ENCODE measurements around the gene SNX32.
"Not testable (repeated sequence)": the region's sequence is repeated elsewhere in the genome, so short reads cannot be mapped to it uniquely, and the experiment has no call there.

Gene SNX32

DNA sequence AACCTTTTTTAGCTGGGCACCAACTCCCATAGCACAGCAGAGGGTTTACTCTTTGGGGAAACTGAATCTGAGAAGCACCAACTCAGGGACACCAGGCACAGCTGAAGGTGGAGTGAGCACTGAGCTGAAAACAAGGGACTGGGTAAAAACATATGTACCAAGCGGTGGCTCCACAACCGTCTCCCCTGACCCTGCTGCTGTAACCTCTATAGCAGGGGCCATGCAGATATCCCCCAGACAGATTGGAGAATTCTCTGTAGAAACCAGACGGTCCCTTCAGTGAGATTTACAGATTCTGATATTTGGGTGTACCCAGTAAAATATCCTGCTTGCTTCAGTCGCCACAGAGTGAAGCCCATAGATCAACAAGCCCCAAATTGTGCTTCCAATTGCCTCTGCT, 4.3 kb upstream of the SNX32 start:
- DNase-seq = no peak

DNA sequence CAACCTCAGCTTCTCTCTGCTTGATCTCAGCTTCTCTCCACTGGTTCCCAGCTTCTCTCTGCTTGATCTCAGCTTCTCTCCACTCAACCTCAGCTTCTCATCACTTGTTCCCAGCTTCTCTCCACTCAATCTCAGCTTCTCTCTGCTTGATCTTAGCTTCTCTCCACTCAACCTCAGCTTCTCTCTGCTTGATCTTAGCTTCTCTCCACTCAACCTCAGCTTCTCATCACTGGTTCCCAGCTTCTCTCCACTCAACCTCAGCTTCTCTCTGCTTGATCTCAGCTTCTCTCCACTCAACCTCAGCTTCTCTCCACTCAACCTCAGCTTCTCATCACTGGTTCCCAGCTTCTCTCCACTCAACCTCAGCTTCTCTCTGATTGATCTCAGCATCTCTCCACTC, 1.5 kb upstream of the SNX32 start:
- not testable (repeated sequence) for DNase-seq

DNA sequence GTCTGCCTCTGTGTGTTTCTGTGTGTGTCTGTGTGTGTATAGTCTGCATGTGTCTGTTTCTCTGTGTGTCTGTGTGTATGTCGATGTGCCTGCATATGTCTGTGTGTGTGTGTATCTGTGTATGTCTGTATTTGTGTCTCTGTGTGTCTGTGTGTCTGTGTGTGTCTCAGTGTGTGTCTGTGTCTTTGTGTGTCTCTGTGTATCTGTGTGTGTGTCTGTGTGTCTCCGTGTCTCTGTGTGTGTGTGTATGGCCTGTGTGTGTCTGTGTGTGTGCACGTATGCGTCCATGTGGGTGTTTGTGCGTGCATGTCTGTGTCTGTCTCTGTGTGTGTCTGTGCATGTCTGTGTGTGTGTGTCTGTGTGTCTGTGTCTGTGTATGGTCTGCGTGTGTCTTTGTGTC, 439 bp downstream of the SNX32 start:
- no peak for DNase-seq

DNA sequence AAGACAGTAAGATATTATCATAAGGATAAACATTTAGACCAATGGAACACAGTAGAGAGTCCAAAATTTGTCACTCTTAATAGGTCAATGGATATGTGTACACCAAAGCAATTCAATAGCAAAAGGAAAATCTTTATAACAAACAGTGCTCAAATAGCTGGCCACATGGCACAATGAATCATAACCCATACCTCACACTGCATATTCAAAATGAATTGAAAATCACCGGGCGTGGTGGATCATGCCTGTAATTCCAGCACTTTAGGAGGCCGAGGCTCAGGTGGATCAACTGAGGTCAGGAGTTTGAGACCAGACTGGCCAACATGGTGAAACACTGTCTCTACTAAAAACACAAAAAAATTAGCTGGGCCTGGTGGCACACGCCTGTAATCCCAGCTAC, 8.4 kb downstream of the SNX32 start:
- DNase-seq = no peak

DNA sequence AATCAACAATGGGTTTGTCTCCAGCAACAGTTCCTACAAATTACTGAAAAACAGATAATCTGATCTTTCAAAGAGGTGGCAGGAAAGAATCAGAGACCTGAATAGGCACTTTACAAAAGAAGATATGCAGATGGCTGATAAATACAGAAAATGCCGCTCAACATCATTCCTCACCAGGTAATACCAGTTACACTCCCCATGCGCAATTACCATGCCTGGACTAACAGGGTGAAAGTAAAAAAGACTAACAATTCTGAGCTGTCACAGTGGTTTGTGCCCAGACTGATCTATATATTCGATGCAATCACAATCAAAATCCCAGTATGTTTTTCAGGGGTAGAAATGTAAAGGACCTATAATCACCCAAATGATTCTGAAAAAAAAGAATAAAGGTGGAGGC, 10.0 kb downstream of the SNX32 start:
- no peak for DNase-seq

DNA sequence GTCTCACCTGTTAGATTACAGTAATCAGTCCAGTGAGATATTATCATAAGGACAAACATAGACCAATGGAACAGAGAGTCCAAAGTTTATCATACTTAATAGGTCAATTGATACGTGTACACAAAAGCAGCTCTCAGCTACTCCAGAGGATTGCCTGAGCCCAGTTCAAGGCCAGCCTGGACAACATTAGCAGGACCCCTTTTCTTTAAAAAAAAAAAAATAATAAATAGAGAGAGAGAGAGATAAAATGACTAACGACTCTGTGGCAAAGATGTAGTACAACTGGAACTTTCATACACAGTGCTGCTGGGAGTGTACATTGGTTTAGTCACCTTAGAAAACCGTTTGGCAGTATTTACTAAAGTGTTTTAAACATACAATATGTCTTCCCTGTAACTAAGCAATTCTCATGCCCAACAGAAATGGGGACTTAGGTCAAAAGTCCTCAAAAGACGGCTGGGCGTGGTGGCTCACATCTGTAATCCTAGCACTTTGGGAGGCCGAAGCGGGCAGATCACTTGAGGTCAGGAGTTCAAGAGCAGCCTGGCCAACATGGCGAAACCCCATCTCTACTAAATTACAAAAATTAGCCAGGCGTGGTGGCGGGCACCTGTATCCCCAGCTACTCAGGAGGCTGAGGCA, 10.6 kb downstream of the SNX32 start:
- DNase-seq = no peak

DNA sequence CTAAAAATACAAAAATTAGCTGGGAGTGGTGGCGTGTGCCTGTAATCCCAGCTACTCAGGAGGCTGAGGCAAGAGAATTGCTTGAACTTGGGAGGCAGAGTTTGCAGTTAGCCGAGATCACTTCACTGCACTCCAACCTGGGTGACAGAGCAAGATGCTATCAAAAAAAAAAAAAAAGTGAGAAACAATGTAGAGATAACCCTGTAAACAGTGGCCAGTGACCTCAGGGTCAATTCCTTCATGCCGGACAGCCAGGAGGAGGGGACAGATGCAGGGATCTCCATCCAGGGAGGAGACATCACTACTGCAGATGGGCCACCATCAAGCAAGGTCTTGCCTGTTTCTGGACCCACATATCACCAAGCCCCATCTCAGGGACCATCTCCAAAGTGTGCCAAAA, 14.0 kb downstream of the SNX32 start:
- DNase-seq = no peak

DNA sequence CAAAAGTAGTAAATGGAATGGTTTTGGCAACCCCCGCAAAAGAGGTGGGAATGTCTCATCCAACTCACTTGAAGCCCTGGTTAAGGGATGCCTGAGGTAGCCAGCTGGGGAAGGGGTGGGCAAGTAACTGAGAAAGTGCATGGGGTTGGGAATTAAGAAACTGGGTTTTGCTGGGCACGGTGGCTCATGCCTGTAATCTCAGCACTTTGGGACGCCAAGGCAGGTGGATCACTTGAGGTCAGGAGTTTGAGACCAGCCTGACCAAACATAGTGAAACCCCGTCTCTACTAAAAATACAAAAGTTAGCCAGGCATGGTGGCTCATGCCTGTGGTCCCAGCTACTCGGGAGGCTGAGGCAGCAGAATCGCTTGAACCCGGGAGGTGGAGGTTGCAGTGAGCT, 14.9 kb downstream of the SNX32 start:
- not testable (repeated sequence) for DNase-seq

DNA sequence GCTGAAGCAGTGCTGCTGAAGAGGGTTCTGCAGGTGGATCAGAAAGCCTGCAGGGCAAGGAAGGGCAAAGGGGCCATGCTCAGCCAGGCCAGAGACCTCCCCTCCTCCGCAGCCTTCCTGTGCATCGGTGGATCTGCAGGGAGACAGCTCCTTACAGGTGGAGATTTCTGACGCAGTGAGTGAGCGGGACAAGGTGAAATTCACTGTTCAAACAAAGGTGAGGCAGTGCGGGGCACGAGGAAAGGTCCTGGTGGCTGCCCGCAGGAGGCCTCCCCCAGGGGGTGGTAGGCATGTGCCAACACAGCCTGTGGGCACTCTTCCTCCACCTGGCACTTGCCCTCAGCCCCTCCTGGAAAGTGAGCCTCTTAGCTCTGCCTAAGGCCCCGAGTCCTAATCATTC, 15.6 kb downstream of the SNX32 start:
- no peak for DNase-seq

DNA sequence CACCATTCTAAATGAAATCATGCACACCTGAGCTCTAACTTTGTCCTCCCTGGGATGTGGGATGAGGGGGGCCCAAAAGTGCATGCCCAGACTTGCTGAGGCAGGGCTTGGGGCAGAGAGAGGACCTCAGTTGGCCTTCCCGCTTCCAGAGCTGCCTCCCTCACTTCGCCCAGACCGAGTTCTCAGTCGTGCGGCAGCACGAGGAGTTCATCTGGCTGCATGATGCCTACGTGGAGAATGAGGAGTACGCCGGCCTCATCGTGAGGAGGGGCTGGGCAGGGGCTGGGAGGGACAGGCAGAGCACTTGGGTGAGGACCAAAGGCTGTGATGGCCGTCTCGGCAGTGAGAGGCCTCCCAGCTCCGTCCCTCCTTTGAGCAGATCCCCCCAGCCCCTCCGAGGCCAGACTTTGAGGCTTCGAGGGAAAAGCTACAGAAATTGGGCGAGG, 16.0 kb downstream of the SNX32 start:
- no peak for DNase-seq

DNA sequence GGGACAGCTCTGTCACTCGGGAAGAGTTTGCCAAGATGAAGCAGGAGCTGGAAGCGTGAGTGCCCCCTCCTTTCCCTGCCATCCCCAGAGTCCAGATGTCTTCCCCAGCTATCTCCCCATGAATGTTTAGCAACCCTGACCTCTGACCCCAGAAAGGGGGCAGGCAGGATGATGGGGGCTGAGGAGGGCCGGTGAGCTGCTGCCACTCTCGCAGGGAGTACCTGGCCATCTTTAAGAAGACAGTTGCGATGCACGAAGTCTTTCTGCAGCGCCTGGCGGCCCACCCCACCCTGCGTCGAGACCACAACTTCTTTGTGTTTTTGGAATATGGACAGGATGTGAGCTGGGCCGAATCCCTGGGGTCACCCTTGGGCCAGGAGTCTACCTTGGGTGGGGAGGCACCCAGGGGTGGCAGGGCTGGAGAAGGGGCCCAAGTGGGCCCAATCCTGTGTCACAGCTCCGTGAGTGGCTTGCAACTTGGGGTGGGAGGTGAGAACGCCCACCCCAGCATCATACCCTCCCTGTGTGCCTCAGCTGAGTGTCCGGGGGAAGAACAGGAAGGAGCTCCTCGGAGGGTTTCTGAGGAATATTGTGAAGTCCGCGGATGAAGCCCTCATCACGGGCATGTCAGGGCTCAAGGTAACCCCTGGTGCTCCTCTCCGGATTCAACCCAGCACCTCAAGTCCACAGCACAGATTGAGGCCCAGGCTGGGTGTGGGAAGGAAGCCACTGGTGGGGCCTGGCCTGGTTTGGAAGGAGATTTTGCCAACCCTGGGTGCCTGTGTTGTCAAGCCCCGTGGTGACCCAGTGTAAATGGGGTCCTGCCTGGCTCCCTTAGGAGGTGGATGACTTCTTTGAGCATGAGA, 16.7 kb downstream of the SNX32 start:
- no peak for DNase-seq

DNA sequence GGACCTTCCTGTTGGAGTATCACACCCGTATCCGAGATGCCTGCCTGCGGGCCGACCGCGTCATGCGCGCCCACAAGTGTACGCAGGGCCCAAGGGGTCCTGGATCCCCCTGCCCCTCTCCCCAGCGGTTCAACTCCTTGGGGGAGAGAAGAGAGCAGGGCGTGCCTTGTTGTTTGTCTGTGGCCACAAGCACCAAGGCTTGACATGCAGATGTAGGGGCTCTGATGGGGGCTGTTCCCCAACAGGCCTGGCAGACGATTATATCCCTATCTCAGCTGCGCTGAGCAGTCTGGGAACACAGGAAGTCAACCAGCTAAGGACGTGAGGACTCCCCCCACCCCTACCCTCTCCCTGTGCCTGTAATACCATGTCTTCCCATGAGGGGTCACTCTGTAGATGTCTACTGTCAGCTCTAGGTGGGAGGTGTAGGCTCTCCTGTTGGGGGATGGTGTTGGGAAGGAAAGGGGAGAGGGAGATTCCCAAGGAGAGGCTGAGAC, 17.4 kb downstream of the SNX32 start:
- no peak for DNase-seq

DNA sequence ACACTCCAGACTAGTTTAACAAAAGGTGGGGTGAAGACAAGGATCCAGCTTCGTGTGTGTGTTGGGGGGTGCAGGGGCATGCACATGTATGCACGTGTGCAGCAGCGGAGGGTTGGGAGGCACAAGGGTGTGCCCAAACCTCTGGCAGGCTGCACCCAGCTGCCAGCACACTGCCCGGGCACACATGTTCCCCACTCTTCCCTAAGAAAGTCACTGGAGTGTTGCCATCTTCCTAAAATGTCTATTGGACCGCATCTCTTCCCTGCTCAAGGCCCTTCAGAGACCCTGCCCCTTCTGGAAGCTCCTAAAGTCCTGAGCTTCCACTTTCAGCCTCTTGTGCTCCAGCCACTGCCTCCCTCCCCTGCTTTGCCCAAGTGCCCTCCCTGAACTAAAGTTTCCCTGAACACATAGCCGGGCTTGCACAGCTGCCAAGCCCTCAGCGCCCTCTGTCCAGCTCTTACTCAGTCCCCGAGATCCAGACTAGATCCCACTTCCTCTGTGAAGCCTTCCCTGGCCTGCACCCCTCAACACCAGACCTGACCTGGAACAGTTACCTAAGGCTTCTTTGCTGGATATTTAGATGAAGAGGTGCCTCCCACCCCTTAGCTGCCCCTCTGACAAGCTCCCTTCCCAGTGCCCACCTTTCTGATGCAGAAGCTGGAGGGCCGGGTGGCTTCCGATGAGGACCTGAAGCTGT, 18.2 kb downstream of the SNX32 start:
- DNase-seq = no peak

DNA sequence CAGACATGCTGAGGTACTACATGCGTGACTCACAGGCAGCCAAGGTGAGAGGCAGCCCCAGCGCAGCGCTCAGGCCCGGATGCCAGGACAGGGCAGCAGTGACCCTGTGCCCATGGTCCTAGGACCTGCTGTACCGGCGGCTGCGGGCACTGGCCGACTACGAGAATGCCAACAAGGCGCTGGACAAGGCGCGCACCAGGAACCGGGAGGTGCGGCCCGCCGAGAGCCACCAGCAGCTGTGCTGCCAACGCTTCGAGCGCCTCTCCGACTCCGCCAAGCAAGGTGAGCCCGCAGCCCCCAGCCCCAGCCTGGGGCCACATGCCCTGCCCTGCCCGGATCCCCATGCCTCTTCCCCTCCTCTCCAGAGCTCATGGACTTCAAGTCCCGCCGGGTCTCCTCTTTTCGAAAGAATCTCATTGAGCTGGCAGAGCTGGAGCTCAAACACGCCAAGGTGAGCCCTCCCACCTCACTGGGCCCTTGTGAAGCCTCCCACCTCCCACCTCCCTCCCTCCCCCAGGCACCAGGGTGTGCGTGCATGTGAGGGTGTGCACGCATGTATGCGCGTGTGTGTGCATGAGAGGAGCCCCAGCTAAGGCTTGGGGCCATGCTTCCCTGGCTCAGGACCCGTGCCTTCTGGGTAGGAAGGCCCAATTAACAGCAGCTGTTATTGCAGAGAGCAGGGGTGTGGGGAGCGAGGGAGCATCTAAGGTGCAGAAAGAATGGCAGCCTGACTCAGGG, 18.9 kb downstream of the SNX32 start:
- DNase-seq = no peak

DNA sequence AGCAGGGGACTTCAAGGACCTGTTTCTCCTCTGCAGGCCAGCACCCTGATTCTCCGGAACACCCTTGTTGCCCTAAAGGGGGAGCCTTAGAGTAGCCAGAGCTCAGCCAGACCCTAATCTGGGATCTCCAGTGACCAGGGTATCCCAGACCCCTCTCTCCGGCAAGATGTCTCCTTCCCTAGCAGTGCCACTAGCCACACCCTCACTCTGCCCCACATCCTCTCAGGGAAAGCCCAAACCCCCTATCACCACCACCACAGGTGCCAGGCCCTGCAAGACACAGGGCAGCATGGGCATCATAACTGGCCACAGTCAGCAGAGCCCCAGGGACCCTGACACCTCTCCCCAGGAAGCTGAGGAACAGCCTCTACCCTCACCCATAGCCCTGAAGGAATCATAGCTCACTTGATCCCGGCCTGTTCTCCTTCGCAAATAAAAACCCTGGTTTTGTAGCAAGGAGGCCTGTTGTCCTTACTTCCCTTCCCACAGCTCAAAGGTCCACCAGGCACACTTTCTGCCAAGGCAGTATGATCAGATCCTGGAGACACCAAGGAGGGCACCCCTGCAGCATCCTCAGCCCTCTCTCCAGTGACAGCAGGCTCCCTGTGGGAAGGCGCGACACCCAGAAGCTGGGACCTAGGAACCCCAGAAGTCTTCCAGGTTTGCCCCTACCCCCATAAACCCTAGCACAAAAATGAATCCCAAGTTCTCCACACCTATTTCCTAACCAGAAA, 19.6 kb downstream of the SNX32 start:
- no peak for DNase-seq

DNA sequence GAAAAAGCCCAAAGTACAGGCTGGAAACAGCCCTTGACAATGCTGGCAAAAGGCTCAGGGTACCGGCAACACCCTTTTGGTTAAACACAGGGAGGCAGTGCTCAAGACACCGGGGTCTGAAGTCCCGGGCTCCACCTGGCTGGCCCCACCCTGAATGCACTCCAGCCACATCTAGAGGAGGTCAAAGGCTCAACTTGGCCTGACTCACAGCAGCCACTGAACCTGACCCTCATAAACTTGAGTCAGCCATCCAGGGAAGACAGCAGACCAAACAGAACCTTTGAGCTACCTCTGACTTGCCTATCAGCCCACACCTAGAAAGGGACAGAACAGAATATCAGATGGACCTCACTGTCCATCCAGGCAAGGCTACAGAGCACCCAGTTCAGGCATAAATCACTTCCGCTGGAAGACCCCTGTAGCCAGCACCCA, 20.4 kb downstream of the SNX32 start:
- no peak for DNase-seq

DNA sequence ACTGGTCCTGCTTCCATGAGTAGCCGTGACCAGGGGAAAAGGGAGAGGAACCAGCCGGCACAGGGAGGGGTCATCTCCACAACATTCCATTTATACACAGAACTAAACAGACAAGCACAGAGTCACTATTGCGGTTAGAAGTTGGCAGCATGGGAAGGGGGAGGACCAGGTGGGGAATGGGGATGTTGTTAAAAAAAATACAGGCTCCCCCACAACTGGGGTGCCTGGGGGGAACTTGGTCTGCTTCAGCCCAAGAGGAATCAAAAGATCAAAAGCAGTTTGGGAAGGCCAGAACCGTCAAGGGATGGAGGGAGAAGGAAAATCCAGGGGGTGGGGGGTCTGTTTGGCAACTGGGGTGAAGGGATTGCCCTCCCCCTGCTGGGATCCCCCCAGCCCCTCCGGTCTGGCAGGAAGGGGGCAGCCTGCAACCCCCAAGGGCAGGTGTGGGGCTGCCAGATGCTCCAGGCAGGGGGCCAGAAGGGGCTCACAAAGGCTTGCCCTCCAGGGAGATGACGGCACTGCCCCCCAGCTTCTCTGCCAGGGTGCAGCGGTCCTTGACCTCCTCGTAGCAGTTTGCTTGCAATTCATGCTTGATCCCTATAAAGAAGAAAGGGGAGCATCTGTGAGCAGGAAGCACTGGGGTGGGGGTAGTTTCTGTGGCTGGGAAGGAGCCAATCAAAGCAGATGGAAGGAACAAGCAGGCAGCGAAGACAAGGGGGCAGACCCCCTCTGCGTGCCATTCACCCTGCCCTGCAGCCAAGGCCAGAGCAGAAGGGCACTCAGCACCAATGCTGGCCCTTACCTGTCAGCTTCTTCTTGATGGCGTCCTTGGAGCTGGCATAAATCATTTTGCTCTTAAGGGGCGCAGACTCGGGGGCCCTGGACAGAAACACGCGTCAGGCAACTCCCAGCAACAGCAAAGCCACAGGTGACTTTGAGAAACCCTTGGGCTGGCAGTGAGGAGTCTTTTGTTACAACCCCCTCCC, 21.4 kb downstream of the SNX32 start:
- DNase-seq = no peak

DNA sequence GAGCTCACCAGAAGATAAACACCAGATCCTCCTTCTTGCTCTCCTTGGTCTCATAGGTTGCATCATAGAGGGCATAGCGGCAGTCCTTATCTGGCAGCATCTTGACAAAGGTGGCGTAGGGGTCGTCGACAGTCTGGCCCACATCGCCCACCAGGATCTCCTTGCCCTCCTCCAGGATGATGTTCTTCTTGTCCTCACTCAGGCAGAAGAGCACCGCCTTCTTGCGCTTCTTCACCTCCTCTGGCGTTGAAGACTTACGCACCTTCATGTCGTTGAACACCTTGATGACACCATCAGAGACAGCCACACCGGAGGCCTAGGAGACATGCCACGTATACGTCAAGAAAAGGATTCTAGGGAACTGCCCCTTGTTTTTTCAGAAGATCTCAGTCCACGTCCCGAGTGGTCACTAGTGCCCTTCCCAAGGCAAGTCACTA, 22.2 kb downstream of the SNX32 start:
- DNase-seq = no peak

DNA sequence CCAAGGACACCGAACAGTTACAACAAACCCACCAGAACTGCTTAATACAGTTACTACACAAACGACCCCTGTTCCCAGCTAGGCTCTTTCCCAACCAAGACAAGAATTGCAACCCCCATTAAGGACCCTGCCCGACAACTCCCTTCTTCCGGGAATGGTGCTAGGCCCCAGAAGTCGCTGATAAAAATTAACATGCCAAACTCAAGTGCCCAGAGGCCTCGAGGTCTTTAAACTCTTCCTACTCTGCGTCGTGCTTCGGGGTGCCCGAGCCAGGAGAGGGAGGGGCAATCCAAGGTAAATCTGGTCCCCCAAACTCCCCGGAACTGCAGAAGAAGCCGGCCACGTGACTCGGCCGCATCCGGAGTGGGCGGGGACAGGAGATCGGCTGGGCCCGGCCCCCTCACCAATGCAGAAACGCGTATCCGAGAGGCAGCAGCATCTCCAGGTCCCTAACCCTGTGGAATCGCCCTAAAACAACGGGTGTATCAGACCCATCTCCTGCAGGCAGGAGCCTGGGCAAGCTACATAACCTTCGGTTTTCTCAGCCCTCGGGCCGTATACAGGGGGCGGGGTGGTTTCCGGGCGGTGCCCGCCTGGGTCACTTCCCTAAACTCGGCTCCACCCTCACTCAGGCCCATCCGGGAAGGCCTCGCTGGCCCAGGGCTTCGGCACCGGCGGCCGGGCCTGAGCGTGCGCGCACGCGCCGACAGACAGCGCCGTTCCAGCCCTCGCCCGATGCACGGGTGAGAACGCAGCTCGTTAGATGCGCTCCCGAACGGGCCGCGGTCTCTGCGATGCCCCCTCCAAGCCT, 23.1 kb downstream of the SNX32 start:
- DNase-seq = peak; percentile 64

DNA sequence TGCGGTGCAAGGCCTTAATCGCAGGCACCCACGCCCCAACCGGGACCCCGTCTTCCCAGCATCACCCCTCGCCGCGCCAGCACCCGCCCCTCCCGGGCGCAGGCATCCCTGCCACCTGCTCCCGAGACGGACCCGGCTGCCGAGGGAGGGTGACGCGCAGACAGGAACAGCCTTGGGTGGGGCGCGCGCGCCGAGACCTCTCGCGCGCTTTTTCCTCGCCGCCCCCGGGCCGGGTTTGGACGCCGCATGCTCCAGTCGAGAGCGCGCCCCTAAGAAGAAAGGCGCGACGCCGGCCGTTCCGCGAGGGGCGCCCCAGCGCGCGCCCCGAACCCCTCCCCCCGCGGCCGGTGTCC, 23.7 kb downstream of the SNX32 start:
- DNase-seq = no peak
